HG02870 (cell line): ENCODE measurements around the gene PRLR.

ENCODE experiments used
- ATAC-seq: cut with Tn5 transposase; IDR thresholded peaks from one replicate; pipeline ENCODE4 v1.9.1; 2021; ENCODE audit warnings: mild to moderate bottlenecking, moderate library complexity; ENCODE audit not compliant: unreplicated experiment

PRLR gene

GRCh38 chr5:35236770-35237169, 6.5 kb upstream of the PRLR start:
- no peak for ATAC-seq

DNA sequence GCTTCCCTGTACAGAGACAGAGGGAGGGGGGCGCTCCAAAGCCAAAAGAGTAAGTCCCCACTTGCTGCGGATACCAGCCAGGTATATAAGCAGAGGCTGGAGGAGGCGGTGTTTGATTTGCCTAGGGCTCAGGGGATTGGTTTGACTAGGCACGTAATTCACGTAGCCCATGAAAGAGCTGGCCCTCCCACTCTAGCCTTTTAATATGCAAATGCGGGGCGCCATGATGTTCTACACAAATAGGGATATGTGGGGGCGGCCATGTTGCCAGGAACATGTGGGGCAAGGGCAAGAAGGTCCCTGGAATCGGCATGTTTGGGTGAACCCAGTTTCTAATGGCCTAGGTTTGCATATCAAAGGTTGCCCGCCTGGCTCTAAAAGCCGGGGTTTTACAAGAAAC, 3.3 kb upstream of the PRLR start:
- no peak for ATAC-seq

DNA sequence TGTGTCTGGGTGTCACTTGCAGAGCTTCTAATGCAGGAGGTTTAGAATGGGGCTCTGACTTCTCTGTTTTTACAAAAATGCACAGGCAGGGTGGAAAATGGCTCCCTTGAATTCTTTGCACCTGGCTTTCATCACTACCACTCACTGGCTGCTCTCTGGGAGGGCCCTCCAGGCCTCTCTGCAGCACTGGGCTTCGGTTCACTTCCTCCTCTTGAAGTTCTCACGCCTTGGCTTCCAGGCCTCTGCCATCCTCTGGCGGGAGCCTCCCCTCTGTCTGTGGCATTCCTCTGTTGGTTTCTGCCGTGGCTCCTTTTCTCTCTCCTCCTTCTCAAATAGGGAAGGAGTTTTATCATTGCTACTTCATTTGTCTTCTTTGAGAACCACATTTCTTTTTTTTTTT, 2.8 kb upstream of the PRLR start:
- ATAC-seq: no peak

GRCh38 chr5:35232124-35232523, 1.8 kb upstream of the PRLR start:
- ATAC-seq: no peak

DNA sequence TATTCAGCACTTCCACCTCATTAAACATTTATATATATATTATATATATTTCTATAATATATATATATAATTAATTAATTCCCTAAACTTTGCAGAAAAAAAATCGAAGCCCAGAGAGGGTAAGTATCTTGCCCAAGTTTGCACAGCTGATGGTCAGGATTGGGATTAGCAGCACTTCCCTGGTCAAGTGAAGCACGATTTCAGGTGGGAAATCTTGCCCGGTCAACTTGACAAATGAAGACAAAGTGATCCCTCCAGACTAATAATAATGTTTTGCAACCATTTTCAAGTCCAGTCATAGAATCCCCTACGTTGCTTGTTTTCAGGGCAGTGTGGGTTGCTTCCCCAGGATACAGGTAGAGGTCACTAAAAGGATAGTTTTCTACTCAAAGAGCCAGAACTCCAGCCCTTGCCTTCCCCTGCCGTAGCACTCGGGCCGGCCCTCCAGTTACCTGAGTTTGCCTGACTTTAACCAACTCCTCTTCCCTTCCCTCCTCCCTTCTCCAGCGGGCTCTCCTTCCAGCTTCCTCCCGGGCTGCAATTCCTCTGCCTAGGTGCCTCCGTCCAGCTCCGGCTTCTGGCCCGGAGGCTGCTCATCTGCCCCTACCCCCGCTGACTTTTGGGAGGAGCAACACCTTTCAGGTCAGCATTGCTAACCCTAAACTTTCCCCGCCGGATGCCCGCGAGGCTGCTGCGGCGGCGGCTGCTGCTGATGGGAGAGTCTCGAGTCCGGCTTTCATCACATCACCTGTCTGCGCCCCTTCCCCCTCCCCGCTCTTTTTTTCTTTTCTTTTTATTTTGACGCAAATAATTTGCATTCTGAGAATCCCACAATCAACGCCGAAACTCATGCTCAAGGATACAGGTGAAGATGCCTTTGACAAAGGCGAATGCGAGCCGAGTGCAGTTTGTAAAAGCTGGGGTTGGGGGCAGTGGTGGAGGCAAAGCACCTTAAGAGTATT, 930 bp downstream of the PRLR start:
- peak; percentile 60 for ATAC-seq

- ATAC-seq: no peak
These were observed 2.0 kb downstream of the PRLR start for GRCh38 chr5:35228310-35228709.

DNA sequence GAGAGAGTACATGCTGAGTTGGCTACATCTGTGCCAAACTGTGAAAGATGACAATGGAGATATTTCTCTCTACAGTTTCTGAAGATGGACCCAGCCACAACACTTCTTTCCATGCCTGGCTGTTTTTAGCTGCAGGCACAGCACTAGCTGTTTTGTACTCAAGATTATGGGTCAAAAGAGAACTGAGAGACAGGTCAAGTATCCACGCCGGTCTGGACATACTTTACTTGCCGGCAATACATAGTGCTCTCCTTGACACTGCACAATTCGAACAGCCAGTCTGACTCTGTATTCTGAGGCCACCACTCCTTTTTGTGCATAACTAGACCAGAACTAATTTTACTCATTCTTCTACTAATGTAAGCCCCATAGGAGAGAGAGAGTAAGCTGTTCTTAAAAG, 2.6 kb downstream of the PRLR start:
- ATAC-seq: no peak

- no peak for ATAC-seq
These were observed 6.4 kb downstream of the PRLR start for GRCh38 chr5:35223787-35224395.

- ATAC-seq: no peak
These were observed 9.3 kb downstream of the PRLR start for GRCh38 chr5:35220967-35221366.

DNA sequence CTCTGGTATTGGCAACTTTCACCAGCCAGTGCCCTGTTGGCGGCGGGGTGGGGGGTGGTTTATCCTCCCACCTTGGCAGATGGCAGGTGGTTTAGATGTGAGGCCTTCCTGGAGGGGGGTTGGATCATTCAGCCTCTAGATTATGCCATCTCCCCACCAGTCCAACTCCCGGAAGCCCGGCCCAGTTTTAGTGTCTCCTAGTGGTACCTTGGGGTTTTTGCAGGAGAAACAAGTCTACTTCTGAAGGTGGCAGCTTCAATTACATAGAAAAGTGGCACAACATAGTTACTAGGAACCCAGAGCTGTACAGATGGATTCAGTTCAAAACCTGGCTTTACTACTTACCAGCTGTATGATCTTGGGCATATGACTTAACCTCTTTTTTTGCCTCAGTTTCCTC, 11.3 kb downstream of the PRLR start:
- ATAC-seq: no peak

GRCh38 chr5:35214051-35214450, 16.2 kb downstream of the PRLR start:
- no peak for ATAC-seq

- ATAC-seq: no peak
These were observed 16.7 kb downstream of the PRLR start for GRCh38 chr5:35213608-35214007.

DNA sequence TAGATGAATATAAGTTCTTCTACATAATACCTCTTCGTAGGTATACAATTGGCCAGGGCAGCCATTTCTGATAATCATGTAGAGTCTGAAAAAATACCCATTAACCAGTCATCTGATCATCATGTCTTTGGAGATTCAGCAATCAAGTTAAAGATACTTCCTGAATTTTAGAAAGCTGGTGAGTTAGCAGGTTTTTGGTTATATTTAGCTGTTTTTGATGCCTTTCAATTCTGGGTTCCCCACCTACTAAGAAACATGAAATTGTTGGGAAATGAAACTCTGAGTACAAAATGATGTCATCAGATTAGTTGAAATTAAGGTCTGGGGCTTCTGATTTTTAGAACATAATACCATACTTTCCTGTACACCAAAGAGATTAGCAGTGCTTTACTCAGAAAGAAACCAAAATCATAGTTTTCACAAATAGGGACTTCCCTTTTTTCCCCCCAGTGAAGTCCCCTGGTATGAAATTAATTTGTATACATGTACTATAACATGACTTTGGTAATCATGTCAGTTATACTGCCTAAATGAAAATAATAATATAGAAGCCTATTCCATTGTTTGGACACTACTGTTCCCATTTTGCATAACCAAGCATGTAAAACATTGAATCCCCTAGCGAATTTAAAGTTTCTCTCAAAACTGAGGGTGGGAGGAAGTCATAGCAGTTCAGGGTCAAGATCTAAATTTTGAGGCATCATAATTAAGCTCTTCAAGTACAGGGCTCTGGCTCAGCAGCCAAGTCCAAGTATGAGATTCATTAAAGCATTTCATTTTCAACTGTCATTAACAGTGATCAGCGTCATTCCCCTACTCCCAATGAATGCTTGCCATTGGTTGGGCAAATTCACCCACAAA, 17.9 kb downstream of the PRLR start:
- peak; percentile 79 for ATAC-seq

- no peak for ATAC-seq
These were observed 20.4 kb downstream of the PRLR start for GRCh38 chr5:35209862-35210261.

DNA sequence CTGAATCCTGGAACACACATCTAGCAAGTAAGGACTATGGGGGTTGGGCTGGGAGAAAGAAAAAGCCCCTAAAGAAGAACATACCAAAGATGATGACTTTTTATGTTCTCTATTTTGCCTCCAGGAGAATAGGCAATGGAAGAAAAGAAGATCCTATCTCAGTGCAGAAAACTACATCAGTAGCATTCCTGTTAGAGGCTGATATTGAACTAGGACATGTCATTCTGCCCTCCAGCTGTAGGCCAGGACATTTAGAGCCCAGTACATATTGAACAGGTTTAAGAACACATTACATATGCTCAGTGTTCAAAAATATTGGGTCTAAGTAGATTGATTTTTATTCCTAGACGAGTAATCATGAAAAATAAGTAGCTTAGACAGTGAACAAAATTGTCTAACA, 24.7 kb downstream of the PRLR start:
- no peak for ATAC-seq

- no peak for ATAC-seq
These were observed 25.1 kb downstream of the PRLR start for GRCh38 chr5:35205186-35205585.

DNA sequence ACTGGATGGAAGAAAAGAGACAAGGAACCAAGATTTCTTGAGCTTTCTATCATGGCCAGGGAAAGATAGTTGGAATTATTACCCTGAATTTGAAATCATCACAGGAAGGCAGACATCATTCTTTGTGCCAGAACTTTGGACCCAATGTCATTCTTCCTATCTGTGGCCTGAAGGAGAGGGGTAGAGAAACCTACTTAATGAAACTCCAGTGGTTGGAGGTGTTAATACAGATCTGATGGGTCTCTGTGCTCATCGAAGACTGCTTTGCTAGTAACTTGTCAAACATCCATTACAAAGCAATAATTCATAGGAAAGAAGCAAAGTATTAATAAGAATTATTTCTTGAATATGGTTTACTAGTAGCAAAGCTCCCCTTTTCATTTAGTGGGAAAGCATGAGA, 26.9 kb downstream of the PRLR start:
- no peak for ATAC-seq

DNA sequence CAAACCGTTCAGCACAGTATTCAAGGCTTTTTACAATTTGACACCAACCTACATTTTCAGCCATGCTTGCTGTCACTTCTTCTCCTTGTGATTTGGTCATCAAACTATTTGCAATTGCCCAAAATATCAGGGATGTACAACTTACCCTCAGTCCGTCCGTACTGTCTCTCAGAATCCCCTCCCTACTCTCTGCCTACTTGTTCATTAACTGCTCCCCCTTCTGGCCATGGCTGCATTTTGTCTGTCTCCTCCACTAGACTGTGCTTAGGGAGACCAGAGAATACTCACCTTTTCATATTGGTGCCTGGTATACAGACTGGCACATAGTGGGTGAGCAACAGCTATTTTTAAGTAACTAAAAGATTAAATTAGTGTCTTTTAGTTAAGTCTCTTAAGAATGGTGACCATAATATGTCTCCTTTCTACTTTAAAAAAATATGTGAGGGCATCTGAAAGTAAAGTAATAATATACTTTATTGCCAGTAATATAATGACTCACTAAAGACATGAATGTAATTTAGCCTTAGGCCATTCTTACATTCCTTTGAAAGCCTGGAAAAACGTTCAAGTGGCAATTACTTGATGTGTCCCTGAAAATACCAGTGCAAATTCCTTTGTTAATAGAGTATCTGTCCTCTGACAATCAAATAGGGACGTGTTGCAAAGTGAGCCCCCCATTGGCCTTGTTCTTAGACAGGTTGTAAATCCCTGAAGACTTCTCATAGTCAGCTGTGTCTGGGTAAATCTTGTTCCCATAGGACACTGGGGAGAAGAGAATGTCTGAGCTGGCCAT, 27.8 kb downstream of the PRLR start:
- peak; percentile 91 for ATAC-seq

GRCh38 chr5:35201291-35201690, 29.0 kb downstream of the PRLR start:
- ATAC-seq: no peak

DNA sequence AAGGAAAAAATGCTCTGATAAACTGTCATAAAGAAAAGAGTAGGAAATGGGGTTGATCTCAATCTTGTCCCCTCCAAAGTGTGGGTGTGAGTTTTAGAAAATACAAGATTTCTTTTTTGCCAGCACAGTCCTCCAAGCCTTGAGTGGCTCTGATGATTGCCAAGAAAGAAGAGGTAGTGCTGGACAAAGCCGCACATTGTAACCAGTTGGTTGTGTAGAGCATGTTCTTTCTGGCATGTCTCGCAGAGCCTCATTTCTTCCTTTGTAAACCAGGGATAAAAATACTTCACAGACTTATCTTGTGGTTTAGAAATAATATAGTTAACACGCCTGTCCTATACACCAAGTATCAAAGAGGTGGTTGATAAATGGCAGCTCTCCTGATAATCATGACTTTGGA, 30.4 kb downstream of the PRLR start:
- no peak for ATAC-seq

- no peak for ATAC-seq
These were observed 31.6 kb downstream of the PRLR start for GRCh38 chr5:35198686-35199085.
